Retinal pigment epithelial cell (primary cell): ENCODE measurements around the gene PLCZ1.

Source experiments
- DNase-seq: peaks from one replicate; pipeline ENCODE4 v3.0.0-alpha.2; 2010; ENCODE audit warnings: low read depth
- H3K4me3 ChIP-seq: 2 replicates; pipeline ENCODE4 v1.5.1; 2011; ENCODE audit warnings: mild to moderate bottlenecking, low read length, control low read depth, moderate library complexity
- TF ChIP-seq, protein P1 (sequence below): conservative IDR thresholded peaks from 2 replicates; pipeline ENCODE4 v1.5.1; 2011; ENCODE audit warnings: low read depth, low read length, control low read depth, inconsistent platforms

PLCZ1 gene

DNA sequence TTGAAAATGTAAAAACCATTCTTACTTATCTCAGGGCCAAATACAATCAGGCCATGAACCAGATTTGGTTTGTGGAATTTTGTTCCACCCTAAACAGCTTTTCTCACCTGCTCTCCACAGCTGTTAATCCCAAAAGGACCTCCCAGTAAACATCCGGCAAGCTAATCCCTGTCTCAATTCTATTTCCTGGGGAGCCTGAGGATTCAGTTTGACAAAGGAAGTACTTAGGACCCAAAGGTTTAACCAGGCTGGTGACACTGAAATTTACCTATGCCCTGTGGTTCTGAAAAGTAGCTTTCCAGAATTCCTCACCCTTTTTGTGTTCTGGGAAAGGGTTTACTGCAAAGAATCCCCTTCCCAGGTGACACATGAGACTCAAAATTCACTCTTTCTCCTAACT is 15.1 kb upstream of the PLCZ1 start:
- peak; percentile 15 for DNase-seq
- no peak overlapping the region for H3K4me3 ChIP-seq
- TF ChIP-seq, protein P1, sequence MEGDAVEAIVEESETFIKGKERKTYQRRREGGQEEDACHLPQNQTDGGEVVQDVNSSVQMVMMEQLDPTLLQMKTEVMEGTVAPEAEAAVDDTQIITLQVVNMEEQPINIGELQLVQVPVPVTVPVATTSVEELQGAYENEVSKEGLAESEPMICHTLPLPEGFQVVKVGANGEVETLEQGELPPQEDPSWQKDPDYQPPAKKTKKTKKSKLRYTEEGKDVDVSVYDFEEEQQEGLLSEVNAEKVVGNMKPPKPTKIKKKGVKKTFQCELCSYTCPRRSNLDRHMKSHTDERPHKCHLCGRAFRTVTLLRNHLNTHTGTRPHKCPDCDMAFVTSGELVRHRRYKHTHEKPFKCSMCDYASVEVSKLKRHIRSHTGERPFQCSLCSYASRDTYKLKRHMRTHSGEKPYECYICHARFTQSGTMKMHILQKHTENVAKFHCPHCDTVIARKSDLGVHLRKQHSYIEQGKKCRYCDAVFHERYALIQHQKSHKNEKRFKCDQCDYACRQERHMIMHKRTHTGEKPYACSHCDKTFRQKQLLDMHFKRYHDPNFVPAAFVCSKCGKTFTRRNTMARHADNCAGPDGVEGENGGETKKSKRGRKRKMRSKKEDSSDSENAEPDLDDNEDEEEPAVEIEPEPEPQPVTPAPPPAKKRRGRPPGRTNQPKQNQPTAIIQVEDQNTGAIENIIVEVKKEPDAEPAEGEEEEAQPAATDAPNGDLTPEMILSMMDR, result no peak

DNA sequence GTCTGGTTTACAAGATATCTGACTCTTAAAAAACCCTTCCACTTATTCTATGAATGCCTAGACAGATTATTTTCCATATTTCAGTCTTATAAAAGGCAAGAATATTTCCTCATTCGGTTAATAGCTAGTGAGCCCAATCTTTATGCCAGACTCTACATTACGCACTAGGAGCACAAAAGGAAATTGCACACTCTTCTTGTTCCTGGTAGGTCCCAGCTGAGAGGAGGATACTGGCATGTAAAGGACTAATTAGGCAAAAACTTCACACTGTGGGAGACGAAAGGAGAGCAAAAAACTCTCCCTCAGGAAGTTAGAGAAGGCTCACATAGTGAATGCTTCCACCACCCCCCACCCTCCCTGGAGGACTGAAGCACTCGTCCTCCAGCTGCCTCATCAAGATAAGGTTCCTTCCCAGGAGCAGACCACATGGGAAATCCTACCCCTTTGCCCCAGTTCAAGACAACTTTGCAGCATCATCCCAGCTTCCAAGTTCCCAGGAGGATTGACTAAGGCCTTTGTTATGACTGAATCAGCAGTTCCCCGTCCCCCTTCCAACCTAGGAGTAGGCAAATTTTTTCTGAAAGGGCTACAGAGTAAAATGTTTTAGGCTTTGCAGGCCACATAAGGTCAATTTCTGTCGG is 14.6 kb upstream of the PLCZ1 start:
- DNase-seq, result peak; percentile 45
- TF ChIP-seq, protein P1, result no peak
- H3K4me3 ChIP-seq, result no peak overlapping the region

DNA sequence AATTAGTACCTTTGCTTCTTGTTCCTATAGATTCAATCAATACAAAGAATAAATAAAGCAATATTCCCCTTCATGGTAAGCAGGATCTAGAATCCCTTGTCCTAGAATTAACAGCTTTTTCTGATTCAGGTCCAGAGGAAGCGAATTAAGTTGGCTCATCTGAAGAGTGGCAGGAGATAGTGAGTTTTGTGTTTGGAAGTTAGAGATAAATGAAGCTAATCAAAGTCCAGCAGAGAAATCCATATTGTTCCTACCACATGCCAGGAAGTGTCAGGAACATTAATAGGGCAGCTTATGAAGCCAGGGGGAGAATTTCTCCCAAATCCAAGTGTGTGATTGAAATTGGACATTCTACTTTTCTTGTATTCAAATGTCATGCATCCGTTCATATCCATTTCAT is 14.1 kb upstream of the PLCZ1 start:
- H3K4me3 ChIP-seq, result no peak overlapping the region
- TF ChIP-seq, protein P1, result no peak
- DNase-seq, result no peak

DNA sequence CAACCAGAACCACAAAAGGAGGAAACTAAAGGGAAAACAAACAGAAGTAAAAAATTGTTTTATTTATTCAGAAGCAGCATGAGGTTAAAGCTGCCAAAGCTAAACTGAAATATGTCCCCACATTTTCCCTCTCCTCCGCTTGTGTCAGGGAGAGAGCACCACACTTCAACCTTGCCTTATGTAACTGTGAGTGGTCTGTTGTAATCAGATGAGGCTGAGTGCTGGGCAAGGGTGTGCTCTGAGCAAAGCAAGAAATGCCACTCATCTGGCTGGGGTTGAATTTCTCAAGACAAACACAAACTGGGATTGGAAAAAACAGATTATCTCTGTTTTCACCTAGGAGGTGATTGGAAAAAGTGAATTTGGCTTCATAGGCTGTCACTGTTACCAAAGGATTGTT is 12.3 kb upstream of the PLCZ1 start:
- DNase-seq, result peak; percentile 38
- no peak overlapping the region for H3K4me3 ChIP-seq
- TF ChIP-seq, protein P1, result no peak

DNA sequence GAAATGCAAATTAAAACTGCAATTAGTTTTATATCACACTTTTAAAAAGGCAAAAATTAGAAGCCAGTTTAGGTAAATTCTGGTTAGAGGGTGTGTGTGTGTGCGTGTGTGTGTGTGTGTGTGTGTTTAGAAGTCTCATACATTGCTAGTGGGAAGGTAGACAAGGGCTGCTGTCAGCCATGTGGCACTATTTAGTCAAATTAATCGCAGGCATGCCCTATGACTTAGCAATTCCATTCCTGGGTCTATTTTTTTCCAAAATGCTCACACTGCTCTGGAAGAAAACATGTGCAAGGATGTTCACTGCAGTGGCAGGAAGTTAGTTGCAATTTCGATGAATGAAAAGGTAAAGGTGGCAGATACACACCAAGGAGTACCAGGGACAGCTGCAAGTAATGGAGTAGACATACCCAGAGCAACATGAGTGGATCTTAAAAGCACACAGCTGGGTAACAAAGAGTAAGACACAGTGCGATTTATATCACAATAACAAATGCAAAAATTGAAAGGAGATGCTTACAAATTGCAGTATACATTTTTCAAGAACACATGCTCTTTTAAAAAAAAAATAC is 11.7 kb upstream of the PLCZ1 start:
- H3K4me3 ChIP-seq, result no peak overlapping the region
- no peak for DNase-seq
- TF ChIP-seq, protein P1, result no peak

DNA sequence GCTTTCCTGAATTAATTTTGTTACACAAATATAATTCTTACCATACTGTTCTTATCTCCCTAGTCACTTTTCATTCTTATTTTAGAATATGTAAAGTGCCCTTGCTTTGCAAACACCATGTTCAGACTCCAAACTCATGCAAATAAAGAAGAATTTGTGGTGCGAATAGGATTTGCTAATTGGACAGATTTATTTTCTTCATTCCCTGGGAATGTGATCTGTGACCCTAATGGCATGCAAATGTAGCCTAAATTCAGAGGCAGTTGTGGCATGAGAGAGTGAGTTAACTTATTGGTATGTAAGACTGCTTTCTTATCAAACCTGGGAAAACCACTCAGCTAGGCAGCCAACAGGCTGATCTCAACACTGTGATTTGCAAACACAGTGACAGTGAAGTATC is 10.1 kb upstream of the PLCZ1 start:
- no peak overlapping the region for H3K4me3 ChIP-seq
- TF ChIP-seq, protein P1, result no peak
- peak; percentile 89 for DNase-seq

DNA sequence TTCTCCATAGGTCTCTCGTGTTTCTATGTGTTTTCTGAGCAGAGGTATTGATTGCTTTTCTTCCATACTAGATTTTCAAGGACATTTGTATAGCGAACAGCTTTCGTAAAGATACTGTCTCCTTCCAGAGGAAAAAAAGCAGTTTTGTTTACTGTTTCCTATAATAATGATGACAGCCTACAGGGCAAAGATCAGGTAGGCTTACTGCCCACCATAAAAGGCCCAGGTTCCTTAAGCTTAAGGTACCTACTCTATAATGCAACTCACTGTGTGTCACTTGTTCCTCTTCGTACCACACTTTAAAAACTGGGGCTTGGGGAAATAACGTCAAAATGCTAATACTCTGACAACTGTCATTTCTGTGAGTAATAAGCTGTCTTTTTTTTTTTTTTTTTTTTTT is 6.7 kb downstream of the PLCZ1 start:
- TF ChIP-seq, protein P1, result no peak
- H3K4me3 ChIP-seq, result no peak overlapping the region
- DNase-seq, result no peak
